GM12874 (cell line): Measurements from ENCODE around the gene CCL26.

Experiments used
- TF ChIP-seq, protein P1 (sequence below): IDR thresholded peaks from 2 replicates; pipeline ENCODE4 v1.5.1; 2011; ENCODE audit warnings: low read depth, mild to moderate bottlenecking, control low read depth, low read length, moderate library complexity; ENCODE audit not compliant: insufficient read depth

CCL26 gene

DNA sequence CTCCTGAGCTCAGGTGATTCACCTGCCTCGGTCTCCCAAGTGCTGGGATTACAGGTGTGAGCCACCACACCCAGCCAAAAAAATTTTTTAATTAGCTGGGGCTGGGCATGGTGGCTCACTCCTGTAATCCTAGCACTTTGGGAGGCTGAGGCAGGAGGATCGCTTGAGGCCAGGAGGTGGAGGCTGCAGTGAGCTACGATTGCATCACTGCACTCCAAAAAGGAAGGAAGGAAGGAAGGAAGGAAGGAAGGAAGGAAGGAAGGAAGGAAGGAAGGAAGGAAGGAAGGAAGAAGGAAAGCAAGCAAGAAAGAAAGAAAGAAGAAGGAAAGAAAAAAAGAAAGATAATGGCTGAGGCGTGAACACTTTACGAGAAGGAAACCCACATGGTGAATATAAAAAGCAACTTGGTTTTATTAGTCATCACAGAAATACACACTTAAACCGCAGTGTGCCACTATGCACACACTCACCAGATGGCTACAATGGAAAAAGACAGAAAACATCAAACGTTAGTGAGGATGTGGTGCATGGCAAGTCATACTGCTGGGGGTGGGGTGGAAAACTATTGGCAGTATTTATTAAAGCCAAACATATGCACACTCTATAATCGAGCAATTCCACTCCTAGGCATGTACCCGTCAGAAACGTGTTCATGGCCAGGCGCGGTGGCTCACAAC lies 4.4 kb upstream of the CCL26 start:
- TF ChIP-seq, protein P1, sequence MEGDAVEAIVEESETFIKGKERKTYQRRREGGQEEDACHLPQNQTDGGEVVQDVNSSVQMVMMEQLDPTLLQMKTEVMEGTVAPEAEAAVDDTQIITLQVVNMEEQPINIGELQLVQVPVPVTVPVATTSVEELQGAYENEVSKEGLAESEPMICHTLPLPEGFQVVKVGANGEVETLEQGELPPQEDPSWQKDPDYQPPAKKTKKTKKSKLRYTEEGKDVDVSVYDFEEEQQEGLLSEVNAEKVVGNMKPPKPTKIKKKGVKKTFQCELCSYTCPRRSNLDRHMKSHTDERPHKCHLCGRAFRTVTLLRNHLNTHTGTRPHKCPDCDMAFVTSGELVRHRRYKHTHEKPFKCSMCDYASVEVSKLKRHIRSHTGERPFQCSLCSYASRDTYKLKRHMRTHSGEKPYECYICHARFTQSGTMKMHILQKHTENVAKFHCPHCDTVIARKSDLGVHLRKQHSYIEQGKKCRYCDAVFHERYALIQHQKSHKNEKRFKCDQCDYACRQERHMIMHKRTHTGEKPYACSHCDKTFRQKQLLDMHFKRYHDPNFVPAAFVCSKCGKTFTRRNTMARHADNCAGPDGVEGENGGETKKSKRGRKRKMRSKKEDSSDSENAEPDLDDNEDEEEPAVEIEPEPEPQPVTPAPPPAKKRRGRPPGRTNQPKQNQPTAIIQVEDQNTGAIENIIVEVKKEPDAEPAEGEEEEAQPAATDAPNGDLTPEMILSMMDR: no peak

DNA sequence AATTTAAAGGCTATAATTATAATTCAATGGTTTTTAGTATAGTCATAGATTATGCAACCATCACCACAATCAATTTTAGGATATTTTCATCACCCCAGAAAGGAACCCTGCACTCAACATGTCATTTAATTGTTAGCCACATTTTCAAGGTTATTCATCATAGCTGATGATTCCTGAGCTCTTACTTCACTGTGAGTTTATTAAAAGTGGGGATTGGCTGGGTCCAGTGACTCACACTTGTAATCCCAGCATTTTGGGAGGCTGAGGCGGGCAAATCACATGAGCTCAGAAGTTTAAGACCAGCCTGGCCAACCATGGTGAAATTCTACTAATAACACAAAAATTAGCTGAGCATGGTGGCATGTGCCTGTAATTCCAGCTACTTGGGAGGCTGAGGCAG lies 787 bp downstream of the CCL26 start:
- TF ChIP-seq, protein P1: no peak

GRCh38 chr7:75762350-75762917 lies 9.6 kb downstream of the CCL26 start:
- TF ChIP-seq, protein P1: peak; percentile 71

DNA sequence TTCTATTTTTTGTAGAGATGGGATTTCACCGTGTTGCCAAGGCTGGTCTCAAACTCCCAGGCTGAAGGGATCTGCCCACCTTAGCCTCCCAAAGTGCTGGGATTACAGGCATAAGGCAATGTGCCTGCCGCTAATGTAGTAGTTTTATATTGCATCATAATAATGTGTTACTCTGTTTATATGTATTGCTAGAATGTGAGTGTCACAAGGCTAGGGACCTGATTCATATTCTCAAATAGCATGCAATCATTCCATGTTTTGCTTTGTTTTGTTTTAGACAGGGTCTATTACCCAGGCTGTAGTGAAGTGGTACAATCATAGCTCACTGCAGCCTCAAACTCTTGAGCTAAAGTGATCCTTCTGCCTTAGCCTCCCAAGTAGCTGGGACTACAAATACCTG lies 13.5 kb downstream of the CCL26 start:
- TF ChIP-seq, protein P1: no peak

DNA sequence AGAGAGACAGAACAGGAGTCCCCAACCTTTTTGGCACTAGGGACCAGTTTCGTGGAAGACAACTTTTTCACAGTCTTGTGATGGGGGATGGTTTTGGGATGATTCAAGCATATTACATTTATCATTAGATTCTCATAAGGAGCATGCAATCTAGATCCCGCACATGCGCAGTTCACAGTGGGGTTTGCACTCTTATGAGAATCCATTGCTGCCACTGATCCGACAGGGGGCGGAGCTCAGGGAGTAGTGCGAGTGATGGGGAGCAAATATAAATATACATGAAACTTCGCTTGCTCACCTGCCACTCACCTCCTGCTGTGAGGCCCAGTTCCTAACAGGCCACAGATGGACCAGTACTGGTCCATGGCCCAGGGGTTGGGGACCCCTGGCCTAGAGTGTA lies 14.2 kb downstream of the CCL26 start:
- TF ChIP-seq, protein P1: no peak

DNA sequence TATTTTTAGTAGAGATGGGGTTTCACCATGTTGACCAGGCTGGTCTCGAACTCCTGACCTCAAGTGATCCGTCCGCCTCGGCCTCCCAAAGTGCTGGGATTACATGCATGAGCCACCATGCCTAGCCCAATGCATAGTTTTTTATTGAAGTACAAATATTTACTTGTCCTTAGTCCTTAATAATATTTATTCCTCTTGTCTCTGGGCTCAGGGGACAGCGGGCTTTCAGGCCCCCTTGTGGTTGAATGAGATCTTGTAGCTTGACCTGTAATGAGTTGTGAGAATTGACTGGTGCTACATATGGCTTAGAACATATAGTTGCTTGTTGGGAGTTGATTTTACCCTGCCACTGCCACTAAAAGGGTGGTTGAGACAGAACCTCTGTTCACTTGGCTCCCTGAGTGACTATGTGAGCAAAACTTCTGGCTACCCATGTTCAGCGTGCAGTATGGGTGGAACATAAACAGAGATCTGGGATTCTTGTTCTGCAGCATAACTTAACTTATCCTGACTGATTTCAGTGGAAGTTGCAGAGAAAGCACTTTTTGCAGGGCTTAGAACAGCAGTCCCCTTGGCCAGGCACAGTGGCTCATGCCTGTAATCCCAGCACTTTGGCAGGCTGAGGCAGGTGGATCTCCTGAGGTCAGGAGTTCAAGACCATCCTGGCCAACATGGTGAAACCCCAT lies 14.9 kb downstream of the CCL26 start:
- TF ChIP-seq, protein P1: peak; percentile 53; the same call in 1 of the 2 replicates

DNA sequence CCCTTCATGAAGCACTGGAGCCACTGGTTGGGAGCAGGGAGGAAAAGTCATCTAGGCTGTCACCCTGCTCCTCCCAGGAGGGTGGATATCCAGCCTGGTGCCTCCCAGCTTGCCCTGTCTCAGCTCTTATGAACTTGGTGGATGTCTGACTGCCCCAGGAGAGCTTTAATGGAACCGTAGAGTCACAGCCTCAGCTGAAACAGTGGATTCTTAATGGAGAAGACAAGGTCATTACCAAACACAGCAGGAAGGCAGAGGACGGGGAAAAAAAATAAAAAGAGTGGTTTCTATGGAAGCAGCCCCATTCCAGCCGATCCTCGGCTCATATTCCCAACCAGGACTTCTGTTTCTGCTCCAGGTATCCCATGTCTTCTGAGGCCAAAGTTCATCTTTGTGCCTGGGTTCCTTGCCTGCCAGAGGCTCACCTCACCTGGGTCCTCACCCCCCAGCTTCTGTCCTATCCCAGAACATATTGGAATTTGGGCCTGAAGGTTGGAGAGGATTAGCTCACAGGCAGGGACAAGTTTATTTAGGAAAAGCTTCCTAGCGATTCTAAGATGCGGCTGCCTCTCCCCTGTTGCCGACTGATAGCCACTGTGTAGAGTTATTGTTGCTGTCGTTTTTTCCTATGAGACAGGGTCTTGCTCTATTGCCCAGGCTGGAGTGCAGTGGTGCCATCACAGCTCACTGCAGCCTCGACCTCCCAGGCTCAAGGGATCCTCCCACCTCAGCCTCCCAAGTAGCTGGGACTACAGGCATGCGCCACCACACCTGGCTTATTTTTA lies 15.6 kb downstream of the CCL26 start:
- TF ChIP-seq, protein P1: no peak
